Esophagus squamous epithelium (tissue), 5 donors: ENCODE data around the gene AIFM2. TPM values are rescaled to one million over a fixed set of nuclear protein-coding genes. Genes with fewer than 3 reads are reported as not detected.

ENCODE experiments used
- DNase-seq: peaks from one replicate; lab custom pipeline; 2025; lab: John Stamatoyannopoulos, UW
- H3K27ac ChIP-seq, 4 donors: fragments of 200-600 bp; sonication (generic); one replicate each; pipeline ENCODE4 v1.5.1; 2016 to 2019; ENCODE audit warnings: mild to moderate bottlenecking in 1 of 4
- H3K27me3 ChIP-seq, 4 donors: fragments of 200-600 bp; sonication (generic); 1 replicate in 3 of 4; 2 replicates in 1 of 4; pipeline versions ENCODE4 v1.5.1 to v1.6.0; 2017 to 2021; ENCODE audit warnings: antibody characterized with exemption in 1 of 4
- H3K36me3 ChIP-seq, 3 donors: fragments of 200-600 bp; sonication (generic); one replicate each; pipeline ENCODE4 v1.5.1; 2016 to 2019
- H3K4me1 ChIP-seq, 3 donors: fragments of 200-600 bp; sonication (generic); one replicate each; pipeline ENCODE4 v1.5.1; 2017 to 2019
- H3K4me3 ChIP-seq, 4 donors: fragments of 200-600 bp; sonication (generic); 1 replicate in 3 of 4; 2 replicates in 1 of 4; pipeline ENCODE4 v1.5.1; 2016 to 2019; ENCODE audit warnings: mild to moderate bottlenecking in 2 of 4, moderate library complexity in 1 of 4
- H3K9me3 ChIP-seq, 3 donors: fragments of 200-600 bp; sonication (generic); one replicate each; pipeline ENCODE4 v1.5.1; 2016 to 2019
- CTCF ChIP-seq, 6 experiments: fragments of 450-650 bp in 4 of 6; fragments of 200-600 bp in 2 of 6; sonication (generic) in 2 of 6; IDR thresholded peaks; one replicate each; pipeline ENCODE4 v1.5.1; 2016 to 2019; ENCODE audit warnings: antibody characterized with exemption in 6 of 6, mild to moderate bottlenecking in 4 of 6, moderate library complexity in 4 of 6
- POLR2A ChIP-seq, 4 donors: fragments of 450-650 bp; IDR thresholded peaks; one replicate each; pipeline ENCODE4 v1.6.1; 2017; ENCODE audit warnings: antibody characterized with exemption in 4 of 4, mild to moderate bottlenecking in 4 of 4, moderate library complexity in 3 of 4
- WGBS, 2 donors: methylation state at CpG; one replicate each; pipeline ENCODE4 v1.1.5; 2018; 5-methylcytosine and 5-hydroxymethylcytosine counted together
- intact Hi-C: fragments of 100-400 bp; cut with DNase I; formaldehyde crosslinking; loops from one replicate; pipeline ENCODE4 v1.15.0; 2022
- total RNA-seq, 4 donors: library from RNA; depleted of rRNA; stranded (reverse); fragments of >200 nt; gene quantifications; one replicate each; pipeline ENCODE4 v1.1.0, GENCODE V29; 2016
- donor health status: DM: yes; HTN: yes; CAD: no.

AIFM2 gene
- total RNA-seq, 4 donors from 2014 or later: 4.9 to 13.4 (median 9.3) TPM

DNA sequence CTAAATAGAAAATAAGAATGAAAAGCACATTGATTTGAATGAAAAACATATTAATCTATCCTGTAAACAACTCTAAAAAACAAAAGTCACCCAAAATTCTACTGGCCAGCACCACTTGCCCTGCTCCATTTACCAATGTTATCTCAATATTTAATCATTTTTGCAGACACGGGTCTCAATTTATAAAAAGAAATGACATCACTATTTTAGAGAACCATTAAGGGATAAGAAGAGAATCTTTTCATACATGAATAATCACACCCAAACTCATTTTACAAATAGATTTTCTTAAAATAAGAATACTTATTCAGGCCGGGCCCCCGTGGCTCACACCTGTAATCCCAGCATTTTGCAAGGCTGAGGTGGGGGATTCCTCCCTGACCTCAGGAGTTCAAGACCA, 33.8 kb upstream of the AIFM2 start:
- Histone ChIP-seq H3K4me1 (peaks cover 6 to 86% (median 40%) of the 10 kb centered on the region in 3 donors), H3K27ac (no peak overlapping the region), H3K4me3 (no peak overlapping the region), H3K36me3 (peaks cover 0 to 27% (median 0%) of the 10 kb centered on the region in 3 donors), H3K9me3 (no peaks in the 10 kb centered on the region), H3K27me3 (no peaks in the 10 kb centered on the region)
- no peak for DNase-seq
- WGBS, 2 donors: 75 to 76% methylated on average over 3 of the region's 3 CpGs
- intact Hi-C loops: no loop called here
- TF ChIP-seq CTCF (IDR thresholded peaks at IDR 0.05) (no peak), POLR2A (IDR thresholded peaks at IDR 0.05) (no peak)

DNA sequence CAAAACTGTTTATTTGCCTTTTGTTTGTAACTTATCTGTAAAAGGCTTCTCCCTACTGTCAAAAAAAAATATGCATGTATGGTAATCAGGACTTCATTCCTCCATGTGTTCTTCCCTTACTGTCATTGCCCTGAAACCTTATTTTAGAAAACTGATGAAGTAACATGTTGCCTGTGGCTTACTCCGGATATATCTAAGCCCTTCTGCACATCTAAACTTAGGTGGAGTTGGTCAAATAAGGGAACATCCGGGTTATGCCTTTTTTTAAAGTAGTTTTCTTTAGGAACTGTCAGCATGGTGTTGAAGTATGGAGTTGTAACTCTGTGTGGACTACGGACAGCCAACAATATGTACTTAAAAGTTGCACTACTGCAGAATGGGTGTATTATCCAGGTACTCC, 31.5 kb upstream of the AIFM2 start:
- H3K27me3 ChIP-seq: no peaks in the 10 kb centered on the region
- no peak overlapping the region for H3K27ac ChIP-seq
- no peak for DNase-seq
- intact Hi-C loops: no loop called here
- H3K4me1 ChIP-seq: peaks cover 4 to 86% (median 36%) of the 10 kb centered on the region in 3 donors
- WGBS, 2 donors: 66 to 73% methylated on average over 3 of the region's 3 CpGs
- no peaks in the 10 kb centered on the region for H3K9me3 ChIP-seq
- TF ChIP-seq CTCF (IDR thresholded peaks at IDR 0.05) (no peak), POLR2A (IDR thresholded peaks at IDR 0.05) (no peak)
- peaks cover 0 to 50% (median 4%) of the 10 kb centered on the region in 3 donors for H3K36me3 ChIP-seq
- no peak overlapping the region for H3K4me3 ChIP-seq

DNA sequence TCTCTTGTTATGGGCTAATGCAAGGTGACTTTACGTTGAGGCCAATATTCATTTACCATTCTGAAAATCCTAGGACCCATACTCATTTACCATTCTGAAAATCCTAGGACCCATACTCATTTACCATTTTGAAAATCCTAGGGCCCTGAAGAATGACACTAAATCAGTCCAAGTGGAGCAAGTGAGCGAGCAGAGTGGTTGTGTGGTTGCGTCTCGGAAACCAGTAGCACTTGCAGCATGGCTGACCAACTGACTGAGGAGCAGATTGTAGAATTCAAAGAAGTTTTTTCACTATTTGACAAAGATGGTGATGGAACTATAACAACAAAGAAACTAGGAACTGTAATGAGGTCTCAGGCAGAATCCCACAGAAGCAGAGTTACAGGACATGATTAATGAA, 30.8 kb upstream of the AIFM2 start:
- H3K27ac ChIP-seq: no peak overlapping the region
- H3K36me3 ChIP-seq: peaks cover 0 to 57% (median 4%) of the 10 kb centered on the region in 3 donors
- no peaks in the 10 kb centered on the region for H3K27me3 ChIP-seq
- intact Hi-C loops: no loop called here
- H3K4me3 ChIP-seq: no peak overlapping the region
- TF ChIP-seq POLR2A (IDR thresholded peaks at IDR 0.05) (no peak), CTCF (IDR thresholded peaks at IDR 0.05) (no peak)
- peaks cover 0 to 79% (median 29%) of the 10 kb centered on the region in 3 donors for H3K4me1 ChIP-seq
- 84 to 90% methylated on average over 4 of the region's 4 CpGs for WGBS, 2 donors
- no peak for DNase-seq
- no peaks in the 10 kb centered on the region for H3K9me3 ChIP-seq

- TF ChIP-seq CTCF (IDR thresholded peaks at IDR 0.05) (no peak), POLR2A (IDR thresholded peaks at IDR 0.05) (no peak)
- peaks cover 0 to 63% (median 6%) of the 10 kb centered on the region in 3 donors for H3K36me3 ChIP-seq
- no peak overlapping the region for H3K27ac ChIP-seq
- H3K9me3 ChIP-seq: no peaks in the 10 kb centered on the region
- intact Hi-C loops: no loop called here
- DNase-seq: no peak
- H3K27me3 ChIP-seq: no peaks in the 10 kb centered on the region
- no peak overlapping the region for H3K4me3 ChIP-seq
- WGBS, 2 donors: 22 to 56% methylated on average over 1 of the region's 1 CpG
- H3K4me1 ChIP-seq: peaks cover 0 to 73% (median 23%) of the 10 kb centered on the region in 3 donors
These were observed 30.2 kb upstream of the AIFM2 start for GRCh38 chr10:70162892-70163201.

DNA sequence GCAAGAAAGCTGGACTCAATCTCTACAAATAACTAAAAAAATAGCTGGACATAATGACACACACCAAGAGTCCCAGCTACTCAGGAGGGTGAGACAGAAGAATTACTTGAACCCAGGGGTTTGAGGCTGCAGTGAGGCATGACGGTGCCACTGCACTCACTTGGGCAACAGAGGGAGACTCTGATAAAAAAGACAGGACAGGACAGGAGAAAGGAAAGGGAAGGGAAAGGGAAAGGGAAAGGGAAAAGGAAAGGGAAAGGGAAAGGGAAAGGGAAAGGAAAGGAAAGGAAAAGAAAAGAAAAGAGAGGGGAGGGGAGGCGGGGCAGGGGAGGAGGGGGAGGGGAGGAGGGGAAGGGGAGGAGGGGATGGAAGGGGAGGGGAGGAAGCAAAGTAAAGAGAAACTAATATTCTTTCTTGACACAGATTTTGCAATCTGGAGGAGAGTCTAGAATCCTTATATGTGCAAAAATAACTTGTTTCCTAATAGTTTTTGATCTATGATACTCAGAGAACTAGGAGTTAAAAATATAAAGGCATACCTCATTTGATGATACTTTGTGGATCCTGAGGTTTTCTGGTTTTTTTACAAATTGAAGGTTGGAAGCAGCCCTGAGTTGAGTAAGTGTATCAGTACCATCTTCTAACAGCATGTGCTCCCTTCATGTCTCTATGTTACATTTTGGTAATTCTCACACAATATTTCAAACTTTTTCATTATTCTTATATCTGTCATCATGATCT, 29.7 kb upstream of the AIFM2 start:
- no peak overlapping the region for H3K27ac ChIP-seq
- WGBS, 2 donors: 88 to 92% methylated on average over 2 of the region's 2 CpGs

More for the DNA sequence above, 29.7 kb upstream of the AIFM2 start:
- H3K36me3 ChIP-seq: peaks cover 0 to 68% (median 6%) of the 10 kb centered on the region in 3 donors
- no peak for DNase-seq
- H3K4me3 ChIP-seq: no peak overlapping the region
- intact Hi-C loops: no loop called here
- TF ChIP-seq CTCF (IDR thresholded peaks at IDR 0.05) (no peak), POLR2A (IDR thresholded peaks at IDR 0.05) (no peak)
- no peaks in the 10 kb centered on the region for H3K9me3 ChIP-seq
- H3K4me1 ChIP-seq: peaks cover 0 to 68% (median 19%) of the 10 kb centered on the region in 3 donors
- no peaks in the 10 kb centered on the region for H3K27me3 ChIP-seq
